Esophagus squamous epithelium (tissue), 5 donors: ENCODE measurements around the gene ERCC8. TPM values are rescaled to one million over a fixed set of nuclear protein-coding genes. Genes with fewer than 3 reads are reported as not detected.
A peak's percentile ranks its signal among the peaks of the same experiment; 100 is the strongest.

Experiments used
- DNase-seq: peaks from one replicate; lab custom pipeline; 2025; lab: John Stamatoyannopoulos, UW
- H3K27ac ChIP-seq, 4 donors: fragments of 200-600 bp; sonication (generic); one replicate each; pipeline ENCODE4 v1.5.1; 2016 to 2019; ENCODE audit warnings: mild to moderate bottlenecking in 1 of 4
- H3K27me3 ChIP-seq, 4 donors: fragments of 200-600 bp; sonication (generic); 1 replicate in 3 of 4; 2 replicates in 1 of 4; pipeline versions ENCODE4 v1.5.1 to v1.6.0; 2017 to 2021; ENCODE audit warnings: antibody characterized with exemption in 1 of 4
- H3K36me3 ChIP-seq, 3 donors: fragments of 200-600 bp; sonication (generic); one replicate each; pipeline ENCODE4 v1.5.1; 2016 to 2019
- H3K4me1 ChIP-seq, 3 donors: fragments of 200-600 bp; sonication (generic); one replicate each; pipeline ENCODE4 v1.5.1; 2017 to 2019
- H3K4me3 ChIP-seq, 4 donors: fragments of 200-600 bp; sonication (generic); 1 replicate in 3 of 4; 2 replicates in 1 of 4; pipeline ENCODE4 v1.5.1; 2016 to 2019; ENCODE audit warnings: mild to moderate bottlenecking in 2 of 4, moderate library complexity in 1 of 4
- H3K9me3 ChIP-seq, 3 donors: fragments of 200-600 bp; sonication (generic); one replicate each; pipeline ENCODE4 v1.5.1; 2016 to 2019
- POLR2A ChIP-seq, 4 donors: fragments of 450-650 bp; IDR thresholded peaks; one replicate each; pipeline ENCODE4 v1.6.1; 2017; ENCODE audit warnings: antibody characterized with exemption in 4 of 4, mild to moderate bottlenecking in 4 of 4, moderate library complexity in 3 of 4
- WGBS, 2 donors: methylation state at CpG; one replicate each; pipeline ENCODE4 v1.1.5; 2018; 5-methylcytosine and 5-hydroxymethylcytosine counted together
- intact Hi-C: fragments of 100-400 bp; cut with DNase I; formaldehyde crosslinking; loops from one replicate; pipeline ENCODE4 v1.15.0; 2022
- total RNA-seq, 4 donors: library from RNA; depleted of rRNA; stranded (reverse); fragments of >200 nt; gene quantifications; one replicate each; pipeline ENCODE4 v1.1.0, GENCODE V29; 2016
- TF ChIP-seq, protein P1 (sequence below), 6 experiments: fragments of 450-650 bp in 4 of 6; fragments of 200-600 bp in 2 of 6; sonication (generic) in 2 of 6; IDR thresholded peaks; one replicate each; pipeline ENCODE4 v1.5.1; 2016 to 2019; ENCODE audit warnings: antibody characterized with exemption in 6 of 6, mild to moderate bottlenecking in 4 of 6, moderate library complexity in 4 of 6
- donor health status: DM: yes; HTN: yes; CAD: no.

Gene ERCC8
- total RNA-seq, 4 donors from 2014 or later = 4.9 to 17.1 (median 12.0) TPM

DNA sequence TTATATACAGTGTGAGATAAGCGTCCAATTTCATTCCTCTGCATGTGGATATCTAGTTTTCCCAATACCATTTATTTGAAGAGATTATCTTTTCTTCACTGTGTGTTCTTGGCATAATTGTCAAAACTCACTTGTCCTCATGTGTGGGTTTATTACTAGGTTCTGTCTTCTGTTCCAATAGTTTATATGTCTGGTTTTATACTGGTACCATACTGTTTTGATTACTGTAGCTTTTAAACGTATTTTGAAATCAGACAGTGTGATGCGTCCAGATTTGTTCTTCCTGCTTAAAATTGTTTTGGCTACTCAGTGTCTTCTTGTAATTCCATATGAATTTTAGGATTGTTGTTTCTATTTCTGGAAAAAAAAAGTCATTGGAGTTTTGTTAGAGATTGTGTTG is 10.4 kb upstream of the ERCC8 start:
- H3K4me3 ChIP-seq = no peak overlapping the region
- peaks cover 0 to 5% (median 0%) of the 10 kb centered on the region in 3 donors for H3K9me3 ChIP-seq
- intact Hi-C loops = no loop called here
- H3K4me1 ChIP-seq = no peaks in the 10 kb centered on the region
- no peak overlapping the region for H3K27ac ChIP-seq
- no peaks in the 10 kb centered on the region for H3K27me3 ChIP-seq
- no peaks in the 10 kb centered on the region for H3K36me3 ChIP-seq
- DNase-seq = no peak
- no peak for TF ChIP-seq POLR2A (IDR thresholded peaks at IDR 0.05)
- 92 to 93% methylated on average over 3 of the region's 3 CpGs for WGBS, 2 donors

DNA sequence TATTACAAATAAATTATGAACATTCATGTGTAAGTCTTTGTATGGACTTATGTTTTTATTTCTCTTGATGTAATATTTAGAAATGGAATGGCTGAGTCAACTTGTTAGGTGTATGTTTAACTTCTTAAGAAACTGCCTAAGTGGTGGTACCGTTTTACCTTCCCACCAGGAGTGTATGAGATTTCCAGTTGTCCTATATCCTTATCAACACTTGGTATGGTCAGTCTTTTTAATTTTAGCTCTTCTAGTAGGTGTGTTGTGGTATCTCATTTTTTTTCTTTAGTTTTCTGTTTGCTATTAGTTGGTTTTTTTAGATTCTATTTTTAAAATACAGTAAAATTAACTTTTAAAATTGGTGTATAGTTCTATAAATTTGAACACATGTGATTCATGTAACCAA is 3.9 kb upstream of the ERCC8 start:
- no peak overlapping the region for H3K4me3 ChIP-seq
- 78 to 100% methylated on average over 1 of the region's 1 CpG for WGBS, 2 donors
- intact Hi-C loops = no loop called here
- H3K27ac ChIP-seq = no peak overlapping the region
- no peaks in the 10 kb centered on the region for H3K36me3 ChIP-seq
- H3K4me1 ChIP-seq = peaks cover 4 to 24% (median 15%) of the 10 kb centered on the region in 3 donors
- DNase-seq = no peak
- H3K9me3 ChIP-seq = no peaks in the 10 kb centered on the region
- TF ChIP-seq, protein P1, sequence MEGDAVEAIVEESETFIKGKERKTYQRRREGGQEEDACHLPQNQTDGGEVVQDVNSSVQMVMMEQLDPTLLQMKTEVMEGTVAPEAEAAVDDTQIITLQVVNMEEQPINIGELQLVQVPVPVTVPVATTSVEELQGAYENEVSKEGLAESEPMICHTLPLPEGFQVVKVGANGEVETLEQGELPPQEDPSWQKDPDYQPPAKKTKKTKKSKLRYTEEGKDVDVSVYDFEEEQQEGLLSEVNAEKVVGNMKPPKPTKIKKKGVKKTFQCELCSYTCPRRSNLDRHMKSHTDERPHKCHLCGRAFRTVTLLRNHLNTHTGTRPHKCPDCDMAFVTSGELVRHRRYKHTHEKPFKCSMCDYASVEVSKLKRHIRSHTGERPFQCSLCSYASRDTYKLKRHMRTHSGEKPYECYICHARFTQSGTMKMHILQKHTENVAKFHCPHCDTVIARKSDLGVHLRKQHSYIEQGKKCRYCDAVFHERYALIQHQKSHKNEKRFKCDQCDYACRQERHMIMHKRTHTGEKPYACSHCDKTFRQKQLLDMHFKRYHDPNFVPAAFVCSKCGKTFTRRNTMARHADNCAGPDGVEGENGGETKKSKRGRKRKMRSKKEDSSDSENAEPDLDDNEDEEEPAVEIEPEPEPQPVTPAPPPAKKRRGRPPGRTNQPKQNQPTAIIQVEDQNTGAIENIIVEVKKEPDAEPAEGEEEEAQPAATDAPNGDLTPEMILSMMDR (IDR thresholded peaks at IDR 0.05) = no peak
- no peak for TF ChIP-seq POLR2A (IDR thresholded peaks at IDR 0.05)
- no peaks in the 10 kb centered on the region for H3K27me3 ChIP-seq

DNA sequence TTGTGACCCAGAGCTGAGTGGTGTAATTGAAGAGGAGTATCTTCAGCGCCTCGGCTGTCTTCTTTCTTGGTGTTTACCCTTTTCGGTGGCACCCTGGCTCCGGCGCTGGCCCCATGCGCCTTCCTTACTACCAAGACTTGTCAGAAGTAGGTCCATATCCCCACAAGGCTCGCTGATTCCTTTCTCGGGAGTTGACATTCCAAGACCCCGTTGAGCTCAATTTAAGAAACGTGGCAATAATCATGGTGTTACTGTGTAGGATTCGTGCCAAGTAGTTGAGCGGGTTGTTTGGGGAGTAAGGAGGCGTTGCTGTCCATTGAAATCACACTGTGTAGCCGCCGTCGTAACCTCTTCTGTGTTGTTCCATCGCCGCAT is 930 bp upstream of the ERCC8 start:
- no peak for DNase-seq
- H3K36me3 ChIP-seq = no peaks in the 10 kb centered on the region
- intact Hi-C loops = no loop called here

DNA sequence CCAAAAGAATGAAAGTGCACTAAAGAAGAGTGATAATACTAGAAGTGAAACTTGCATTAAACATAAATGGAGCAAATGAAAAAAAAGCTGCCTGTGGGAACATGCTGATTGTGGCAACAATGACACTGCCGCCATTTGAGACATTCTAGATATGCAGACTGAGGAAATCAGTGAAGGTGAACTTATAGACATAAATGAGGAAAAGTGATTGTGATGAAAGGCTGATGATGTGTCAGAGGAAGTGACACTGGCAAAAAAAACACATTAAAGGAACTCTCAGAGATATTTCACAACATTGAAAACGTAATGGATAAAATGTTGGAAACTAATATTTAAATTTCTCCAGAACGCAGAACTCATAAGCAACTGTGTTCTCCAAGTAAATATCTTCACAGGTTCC is 1.2 kb downstream of the ERCC8 start:
- no peaks in the 10 kb centered on the region for H3K9me3 ChIP-seq
- intact Hi-C loops = no loop called here
- H3K36me3 ChIP-seq = no peaks in the 10 kb centered on the region
- DNase-seq = no peak
- H3K4me1 ChIP-seq = peaks cover 4 to 30% (median 18%) of the 10 kb centered on the region in 3 donors
- H3K27ac ChIP-seq = no peak overlapping the region
- TF ChIP-seq, protein P1 (IDR thresholded peaks at IDR 0.05) = no peak
- TF ChIP-seq POLR2A (IDR thresholded peaks at IDR 0.05) = no peak
- no peaks in the 10 kb centered on the region for H3K27me3 ChIP-seq
- 43 to 61% methylated on average over 3 of the region's 3 CpGs for WGBS, 2 donors
- peak overlapping the region in 1 of 4 donors; percentile 91 for H3K4me3 ChIP-seq

More for the DNA sequence above, 930 bp upstream of the ERCC8 start:
- no peaks in the 10 kb centered on the region for H3K27me3 ChIP-seq
- no peaks in the 10 kb centered on the region for H3K9me3 ChIP-seq
- H3K27ac ChIP-seq = peak overlapping the region; percentile 82 to 91 (median 90)
- TF ChIP-seq, protein P1 (IDR thresholded peaks at IDR 0.05) = no peak
- no peak for TF ChIP-seq POLR2A (IDR thresholded peaks at IDR 0.05)
- WGBS, 2 donors = 0 to 2% methylated on average over 16 to 18 of the region's 18 CpGs
- peak overlapping the region; percentile 70 to 91 (median 74) for H3K4me3 ChIP-seq
- peaks cover 4 to 30% (median 18%) of the 10 kb centered on the region in 3 donors for H3K4me1 ChIP-seq

DNA sequence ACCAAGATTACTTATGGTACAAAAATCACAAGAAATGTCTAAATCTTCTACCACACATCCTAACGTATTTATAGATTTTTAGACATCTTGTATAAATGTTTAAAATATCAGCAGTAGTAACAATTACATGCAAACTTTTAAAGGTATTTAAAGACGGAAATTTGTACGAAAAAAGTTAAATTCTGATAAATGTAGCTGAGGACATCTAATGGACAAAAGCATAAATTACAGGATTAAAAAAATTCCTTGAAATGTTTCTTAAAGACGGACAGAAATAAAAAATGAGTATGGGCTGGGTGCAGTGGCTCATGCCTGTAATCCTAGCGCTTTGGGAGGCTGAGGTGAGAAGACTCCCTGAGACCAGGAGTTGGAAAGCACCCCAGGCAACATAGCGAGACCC is 15.8 kb downstream of the ERCC8 start:
- no peak overlapping the region for H3K27ac ChIP-seq
- H3K27me3 ChIP-seq = no peaks in the 10 kb centered on the region
- H3K4me3 ChIP-seq = no peak overlapping the region
- DNase-seq = no peak
- intact Hi-C loops = no loop called here
- TF ChIP-seq, protein P1 (IDR thresholded peaks at IDR 0.05) = no peak
- no peak for TF ChIP-seq POLR2A (IDR thresholded peaks at IDR 0.05)
- peaks cover 0 to 32% (median 0%) of the 10 kb centered on the region in 3 donors for H3K36me3 ChIP-seq
- H3K9me3 ChIP-seq = no peaks in the 10 kb centered on the region
- no peaks in the 10 kb centered on the region for H3K4me1 ChIP-seq
- WGBS, 2 donors = 80 to 81% methylated on average over 6 of the region's 6 CpGs

DNA sequence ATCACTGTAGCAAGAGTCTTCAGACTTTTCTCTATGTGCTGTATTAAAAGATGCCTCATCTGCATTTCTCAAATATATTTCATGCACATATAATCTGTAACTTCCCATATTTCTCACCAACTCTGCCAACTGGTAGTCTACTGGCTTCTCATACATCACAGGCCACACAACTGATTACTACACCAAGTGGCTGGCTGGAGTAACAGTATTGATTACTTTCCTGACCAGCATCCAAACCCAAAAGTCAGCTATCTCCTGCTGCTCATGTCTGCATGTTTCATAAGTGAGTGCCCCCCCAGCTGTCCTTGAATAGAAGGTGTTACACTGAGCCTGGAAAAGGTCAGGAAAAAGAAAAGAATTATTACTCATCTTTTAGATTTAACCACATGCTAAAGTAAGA is 17.4 kb downstream of the ERCC8 start:
- intact Hi-C loops = no loop called here
- Histone ChIP-seq H3K4me3 (no peak overlapping the region), H3K4me1 (no peaks in the 10 kb centered on the region), H3K27me3 (no peaks in the 10 kb centered on the region), H3K36me3 (peaks cover 0 to 32% (median 0%) of the 10 kb centered on the region in 3 donors), H3K9me3 (no peaks in the 10 kb centered on the region), H3K27ac (no peak overlapping the region)
- no peak for TF ChIP-seq POLR2A (IDR thresholded peaks at IDR 0.05)
- TF ChIP-seq, protein P1 (IDR thresholded peaks at IDR 0.05) = no peak
- no peak for DNase-seq
